H9 (cell line): ENCODE data around the gene MAPK8IP3. TPM values are rescaled to one million over a fixed set of nuclear protein-coding genes. Genes with fewer than 3 reads are reported as not detected.

Experiments used
- DNase-seq: peaks from one replicate; pipeline ENCODE4 v3.0.0-alpha.2; 2017
- H2AFZ ChIP-seq: one replicate; pipeline ENCODE4 v1.6.1; 2013; ENCODE audit warnings: mild to moderate bottlenecking, low read length, control low read depth, moderate library complexity
- H2AK5ac ChIP-seq: 2 replicates; pipeline ENCODE4 v1.6.1; 2013; ENCODE audit warnings: low read length, control low read depth, mixed read lengths; ENCODE audit not compliant: insufficient read length
- H2BK120ac ChIP-seq: one replicate; pipeline ENCODE4 v1.6.1; 2013; ENCODE audit warnings: low read depth, mild to moderate bottlenecking, low read length, control low read depth, inconsistent platforms; ENCODE audit not compliant: poor library complexity, severe bottlenecking
- H2BK12ac ChIP-seq: 2 replicates; pipeline ENCODE4 v1.6.1; 2013; ENCODE audit warnings: low read length, control low read depth, mixed read lengths, low read depth; ENCODE audit not compliant: insufficient read length
- H2BK15ac ChIP-seq: 2 replicates; pipeline ENCODE4 v1.6.1; 2013; ENCODE audit warnings: low read depth, low read length, control low read depth
- H2BK20ac ChIP-seq: one replicate; pipeline ENCODE4 v1.6.1; 2013; ENCODE audit warnings: low read depth, mild to moderate bottlenecking, low read length, control low read depth, inconsistent platforms; ENCODE audit not compliant: poor library complexity, severe bottlenecking
- H2BK5ac ChIP-seq: 2 replicates; pipeline ENCODE4 v1.6.1; 2013; ENCODE audit warnings: low read length, control low read depth, mixed read lengths; ENCODE audit not compliant: insufficient read length
- H3K14ac ChIP-seq: 2 replicates; pipeline ENCODE4 v1.6.1; 2013; ENCODE audit warnings: low read length, control low read depth; ENCODE audit not compliant: insufficient read depth
- H3K18ac ChIP-seq: 2 replicates; pipeline ENCODE4 v1.6.1; 2013; ENCODE audit warnings: low read depth, mild to moderate bottlenecking, mixed read lengths, low read length, control low read depth; ENCODE audit not compliant: insufficient read length
- H3K23ac ChIP-seq: 2 replicates; pipeline ENCODE4 v1.6.1; 2013; ENCODE audit warnings: low read length, control low read depth, mixed read lengths, low read depth; ENCODE audit not compliant: insufficient read length
- H3K23me2 ChIP-seq: 2 replicates; pipeline ENCODE4 v1.6.1; 2013; ENCODE audit warnings: low read depth, mild to moderate bottlenecking, mixed read lengths, low read length, control low read depth; ENCODE audit not compliant: insufficient read length, poor library complexity, severe bottlenecking
- H3K27ac ChIP-seq: 2 replicates; pipeline ENCODE4 v1.5.1; 2013; ENCODE audit warnings: low read length, control low read depth, mixed read lengths, low read depth; ENCODE audit not compliant: insufficient read length
- H3K27me3 ChIP-seq: 2 replicates; pipeline ENCODE4 v1.6.1; 2013; ENCODE audit warnings: low read length, control low read depth, inconsistent platforms; ENCODE audit not compliant: insufficient read depth
- H3K4ac ChIP-seq: 2 replicates; pipeline ENCODE4 v1.6.1; 2013; ENCODE audit warnings: low read depth, mild to moderate bottlenecking, control low read depth, inconsistent platforms, low read length, moderate library complexity
- H3K4me1 ChIP-seq: 2 replicates; pipeline ENCODE4 v1.6.1; 2013; ENCODE audit warnings: low read length, control low read depth, inconsistent platforms; ENCODE audit not compliant: insufficient read depth
- H3K4me2 ChIP-seq: 2 replicates; pipeline ENCODE4 v1.6.1; 2013; ENCODE audit warnings: low read length, control low read depth, mixed read lengths; ENCODE audit not compliant: insufficient read length, insufficient read depth
- H3K56ac ChIP-seq: 2 replicates; pipeline ENCODE4 v1.6.1; 2013; ENCODE audit warnings: low read depth, mild to moderate bottlenecking, mixed read lengths, low read length, control low read depth; ENCODE audit not compliant: insufficient read length
- H3K79me1 ChIP-seq: 2 replicates; pipeline ENCODE4 v1.6.1; 2013; ENCODE audit warnings: low read depth, mild to moderate bottlenecking, moderate library complexity, low read length, control low read depth, inconsistent platforms; ENCODE audit not compliant: insufficient read depth, poor library complexity, severe bottlenecking
- H3K79me2 ChIP-seq: 2 replicates; pipeline ENCODE4 v1.6.1; 2013; ENCODE audit warnings: low read length, control low read depth, inconsistent platforms; ENCODE audit not compliant: insufficient read depth
- H3K9ac ChIP-seq: 2 replicates; pipeline ENCODE4 v1.6.1; 2013; ENCODE audit warnings: low read length, control low read depth, mixed read lengths; ENCODE audit not compliant: insufficient read length; ENCODE audit errors: extremely low read depth
- H3K9me3 ChIP-seq: one replicate; pipeline ENCODE4 v1.6.1; 2013; ENCODE audit warnings: low read depth, low read length, inconsistent platforms; ENCODE audit not compliant: control insufficient read depth
- H3T11ph ChIP-seq: one replicate; pipeline ENCODE4 v1.6.1; 2013; ENCODE audit warnings: mild to moderate bottlenecking, low read length, control low read depth, inconsistent platforms
- H4K20me1 ChIP-seq: one replicate; pipeline ENCODE4 v1.6.1; 2013; ENCODE audit not compliant: control insufficient read depth, insufficient read length, insufficient read depth
- H4K5ac ChIP-seq: 2 replicates; pipeline ENCODE4 v1.6.1; 2013; ENCODE audit warnings: low read depth, mild to moderate bottlenecking, mixed read lengths, low read length, control low read depth; ENCODE audit not compliant: insufficient read length
- H4K8ac ChIP-seq: replicated peaks from 2 replicates; pipeline ENCODE4 v1.6.1; 2013; ENCODE audit warnings: low read length, control low read depth, mixed read lengths, low read depth; ENCODE audit not compliant: insufficient read length
- H4K91ac ChIP-seq: 2 replicates; pipeline ENCODE4 v1.6.1; 2013; ENCODE audit warnings: low read depth, mild to moderate bottlenecking, moderate library complexity, mixed read lengths, low read length, control low read depth; ENCODE audit not compliant: insufficient read length
- H3K27ac Mint-ChIP-seq, 3 experiments: 2 replicates in 2 of 3; 3 replicates in 1 of 3; pipeline ENCODE4 v1.8.0; 2020 to 2021; ENCODE audit warnings: mixed read lengths in 3 of 3, mild to moderate bottlenecking in 1 of 3, moderate library complexity in 1 of 3
- H3K27me3 Mint-ChIP-seq: 2 replicates; pipeline ENCODE4 v1.8.0; 2021; ENCODE audit warnings: low read depth, mild to moderate bottlenecking, moderate library complexity, mixed read lengths
- H3K36me3 Mint-ChIP-seq, 3 experiments: 2 replicates in 2 of 3; 3 replicates in 1 of 3; pipeline ENCODE4 v1.8.0; 2020 to 2021; ENCODE audit warnings: low read depth in 3 of 3, mixed read lengths in 3 of 3; ENCODE audit not compliant: insufficient read depth in 1 of 3
- H3K4me1 Mint-ChIP-seq, 2 experiments: 2 replicates each; pipeline ENCODE4 v1.8.0; 2020; ENCODE audit warnings: mixed read lengths in 2 of 2
- H3K4me3 Mint-ChIP-seq, 2 experiments: 2 replicates in 1 of 2; 3 replicates in 1 of 2; pipeline ENCODE4 v1.8.0; 2020 to 2021; ENCODE audit warnings: mild to moderate bottlenecking in 2 of 2, mixed read lengths in 2 of 2, moderate library complexity in 1 of 2
- H3K9me3 Mint-ChIP-seq, 2 experiments: 2 replicates in 1 of 2; 3 replicates in 1 of 2; pipeline ENCODE4 v1.8.0; 2020; ENCODE audit warnings: mild to moderate bottlenecking in 2 of 2, mixed read lengths in 2 of 2, moderate library complexity in 1 of 2
- CTCF ChIP-seq: fragments of 200-600 bp; sonication (generic); conservative IDR thresholded peaks from 3 replicates; pipeline ENCODE4 v1.8.0; 2021; ENCODE audit warnings: antibody characterized with exemption, mild to moderate bottlenecking
- WGBS: extraction: QIAGEN DNeasy Blood & Tissue Kit; methylation state at CpG from one replicate; pipeline ENCODE4 v1.1.7; 2013; ENCODE audit warnings: missing lambda C conversion rate, low lambda C conversion rate, mixed read lengths; ENCODE audit not compliant: insufficient read length; ENCODE audit errors: extremely low coverage; 5-methylcytosine and 5-hydroxymethylcytosine counted together
- total RNA-seq: library from RNA; stranded (reverse); gene quantifications from 2 replicates; pipeline ENCODE4 v1.2.1, GENCODE V29; 2021

Gene MAPK8IP3
- total RNA-seq, 1 experiment from 2014 or later, result 51.3 TPM

DNA sequence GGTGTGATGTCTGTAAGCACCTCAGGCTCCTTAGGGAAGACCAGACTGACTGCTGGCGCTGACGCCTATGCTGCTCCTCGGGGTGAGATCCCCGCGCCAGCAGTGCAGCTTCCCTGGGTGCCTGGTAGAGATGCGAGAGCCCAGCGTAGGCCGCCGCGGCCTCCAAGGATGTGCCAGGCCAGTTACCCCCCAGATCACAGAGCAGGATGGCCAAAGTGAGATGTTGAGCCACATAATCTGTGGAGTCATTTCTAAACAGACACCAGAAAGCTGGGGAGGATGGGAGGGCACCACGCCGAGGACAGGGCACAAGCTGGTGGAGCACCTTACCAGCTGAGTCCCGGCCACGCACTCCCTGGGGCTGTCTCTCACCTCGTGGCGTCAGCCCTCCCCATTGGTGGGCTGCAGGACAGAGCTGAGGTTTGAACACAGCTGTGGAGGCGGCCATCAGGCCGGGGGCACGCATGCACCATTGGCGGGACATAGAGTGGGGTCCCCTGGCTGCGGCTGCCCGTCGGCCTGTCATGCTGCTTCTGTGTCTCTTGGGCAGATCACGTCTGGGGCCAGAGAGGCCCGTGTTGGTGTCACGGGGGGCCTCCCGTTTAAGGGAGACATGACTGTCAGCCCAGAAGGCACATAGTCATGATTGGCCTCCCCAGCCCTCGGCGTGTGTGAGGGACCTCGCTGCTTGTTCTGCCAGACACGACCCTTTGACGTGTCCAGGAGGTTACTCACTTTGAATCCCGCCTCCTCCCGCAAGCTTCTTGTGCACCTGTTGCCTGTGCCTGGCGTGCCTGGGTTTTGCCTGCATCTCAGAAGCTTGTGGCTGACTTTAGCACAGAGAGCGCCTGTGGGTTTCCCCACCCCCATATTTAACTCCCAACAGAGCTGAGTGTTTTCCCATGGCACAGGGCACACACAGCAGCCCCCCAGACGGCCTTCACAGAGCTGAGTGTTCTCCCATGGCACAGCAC is 21.9 kb downstream of the MAPK8IP3 start:
- Histone ChIP-seq H3K56ac (no peak overlapping the region), H2AK5ac (no peak overlapping the region), H3K9me3 (no peaks in the 10 kb centered on the region), H3K4ac (no peak overlapping the region), H3K79me1 (no peaks in the 10 kb centered on the region), H4K20me1 (no peaks in the 10 kb centered on the region), H3K27me3 (no peaks in the 10 kb centered on the region), H3T11ph (no peak overlapping the region), H3K23ac (no peak overlapping the region), H2BK12ac (no peak overlapping the region), H2BK5ac (no peak overlapping the region), H4K5ac (no peak overlapping the region), H3K4me1 (no peaks in the 10 kb centered on the region), H2AFZ (no peak overlapping the region), H3K27ac (no peak overlapping the region), H3K9ac (no peak overlapping the region), H3K14ac (no peak overlapping the region; the same call in 1 of the 2 replicates), H2BK20ac (no peak overlapping the region), H3K79me2 (no peaks in the 10 kb centered on the region), H3K18ac (no peak overlapping the region), H4K8ac (peak overlapping the region; percentile 2), H2BK120ac (no peak overlapping the region), H3K23me2 (no peaks in the 10 kb centered on the region), H3K4me2 (no peak overlapping the region), H4K91ac (no peak overlapping the region), H2BK15ac (no peak overlapping the region)
- TF ChIP-seq CTCF, result no peak
- H3K4me1 Mint-ChIP-seq, result peaks cover 0 to 4% of the 10 kb centered on the region in 2 experiments; a peak in 2 of 4 replicates
- H3K4me3 Mint-ChIP-seq, result no peak overlapping the region
- WGBS, result no CpG with 5 or more reads among the region's 37 CpGs
- no peak for DNase-seq
- peaks cover 2 to 22% (median 20%) of the 10 kb centered on the region in 3 experiments; a peak in 6 of 7 replicates for H3K36me3 Mint-ChIP-seq
- H3K27me3 Mint-ChIP-seq, result no peaks in the 10 kb centered on the region
- no peaks in the 10 kb centered on the region for H3K9me3 Mint-ChIP-seq
- peak overlapping the region in 1 of 3 experiments; percentile 61; a peak in 3 of 7 replicates for H3K27ac Mint-ChIP-seq
